Measurements from ENCODE around the gene SCUBE1. TPM values are rescaled to one million over a fixed set of nuclear protein-coding genes. Genes with fewer than 3 reads are reported as not detected.

The SCUBE1 gene
- total and polyA plus RNA-seq, 2 donors (not counting 3 experiments of a cell fraction or from before 2014, with no cell fraction given) = 0.07 TPM; not detected in 1

DNA sequence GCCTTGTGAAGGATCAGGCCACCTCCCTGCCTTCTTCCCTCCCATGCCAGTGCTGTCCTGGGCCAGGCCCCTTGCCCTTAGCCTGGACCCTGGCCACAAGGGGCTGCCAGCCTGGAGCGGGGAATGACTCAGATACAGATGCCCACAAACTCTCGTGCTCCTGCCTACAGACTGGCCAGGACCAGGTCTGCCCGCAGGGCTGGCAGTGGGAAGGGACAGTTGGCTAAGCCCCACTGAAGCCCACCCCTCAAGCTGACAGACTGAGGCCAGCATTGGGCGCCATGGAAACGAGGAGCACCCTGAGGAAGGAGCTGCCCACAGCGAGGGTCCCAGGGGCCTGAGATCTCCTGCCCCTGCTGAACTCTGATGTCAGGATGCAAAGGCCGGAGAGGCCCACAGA lies 14.1 kb downstream of the SCUBE1 start:
- Histone ChIP-seq H3K27me3 (ENCODE audit: control insufficient read depth in 2 of 2, insufficient read depth in 2 of 2, low read length in 2 of 2) (no peaks in the 10 kb centered on the region), H3K4me1 (ENCODE audit: control insufficient read depth, extremely low read depth, insufficient read depth, low read length) (no peaks in the 10 kb centered on the region), H3K4me2 (ENCODE audit: insufficient read depth, low read length) (no peak overlapping the region), H3K4me3 (replicated peaks in 1 of 3; ENCODE audit: insufficient read depth in 1 of 3, low read depth in 1 of 3, low read length in 3 of 3) (no peak overlapping the region), H2AFZ (ENCODE audit: low read depth, low read length) (no peak overlapping the region), H3K27ac (ENCODE audit: insufficient read depth, low read depth, low read length) (no peak overlapping the region), H3K9me1 (replicated peaks; ENCODE audit: control insufficient read depth, extremely low read depth, insufficient read depth, low read length) (no peaks in the 10 kb centered on the region), H3K79me2 (ENCODE audit: control insufficient read depth, insufficient read depth, low read length) (no peaks in the 10 kb centered on the region), H3K9ac (replicated peaks; ENCODE audit: extremely low read depth, insufficient read depth, low read length) (no peak overlapping the region), H3K9me3 (replicated peaks; ENCODE audit: control insufficient read depth, insufficient read depth, low read length) (no peaks in the 10 kb centered on the region), H3K36me3 (ENCODE audit: control insufficient read depth in 2 of 2, extremely low read depth in 1 of 2, insufficient read depth in 2 of 2, low read length in 2 of 2) (no peaks in the 10 kb centered on the region), H4K20me1 (replicated peaks; ENCODE audit: control insufficient read depth, extremely low read depth, insufficient read depth, low read length) (no peaks in the 10 kb centered on the region)
- intact Hi-C loops (cut with micrococcal nuclease) = no loop called here
- FAIRE-seq (no peak), DNase-seq (ENCODE audit: low read depth, low spot score) (no peak)
- no TSS peak for BruUV-seq (replicated peaks)
- dilution Hi-C loops (cut with MboI; ENCODE audit: extremely low pct_ligation_motif_present, low sequenced_read_pairs) = no loop called here
- ChIA-PET CTCF (no interaction called here), POLR2A (no interaction called here)
- no peak for TF ChIP-seq JUN (IDR thresholded peaks at IDR 0.05; ENCODE audit: borderline replicate concordance, insufficient read depth, insufficient read length, low read depth)
- TF ChIP-seq EZH2 (IDR thresholded peaks at IDR 0.05; ENCODE audit: borderline replicate concordance, low read depth, low read length, severe bottlenecking) = no peak
- no peak for TF ChIP-seq POLR2A (IDR thresholded peaks at IDR 0.05; ENCODE audit: low read depth, low read length)
- TF ChIP-seq, protein P1, sequence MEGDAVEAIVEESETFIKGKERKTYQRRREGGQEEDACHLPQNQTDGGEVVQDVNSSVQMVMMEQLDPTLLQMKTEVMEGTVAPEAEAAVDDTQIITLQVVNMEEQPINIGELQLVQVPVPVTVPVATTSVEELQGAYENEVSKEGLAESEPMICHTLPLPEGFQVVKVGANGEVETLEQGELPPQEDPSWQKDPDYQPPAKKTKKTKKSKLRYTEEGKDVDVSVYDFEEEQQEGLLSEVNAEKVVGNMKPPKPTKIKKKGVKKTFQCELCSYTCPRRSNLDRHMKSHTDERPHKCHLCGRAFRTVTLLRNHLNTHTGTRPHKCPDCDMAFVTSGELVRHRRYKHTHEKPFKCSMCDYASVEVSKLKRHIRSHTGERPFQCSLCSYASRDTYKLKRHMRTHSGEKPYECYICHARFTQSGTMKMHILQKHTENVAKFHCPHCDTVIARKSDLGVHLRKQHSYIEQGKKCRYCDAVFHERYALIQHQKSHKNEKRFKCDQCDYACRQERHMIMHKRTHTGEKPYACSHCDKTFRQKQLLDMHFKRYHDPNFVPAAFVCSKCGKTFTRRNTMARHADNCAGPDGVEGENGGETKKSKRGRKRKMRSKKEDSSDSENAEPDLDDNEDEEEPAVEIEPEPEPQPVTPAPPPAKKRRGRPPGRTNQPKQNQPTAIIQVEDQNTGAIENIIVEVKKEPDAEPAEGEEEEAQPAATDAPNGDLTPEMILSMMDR (IDR thresholded peaks at IDR 0.05; ENCODE audit: extremely low read depth in 1 of 2, insufficient read depth in 1 of 2, low read depth in 1 of 2, low read length in 2 of 2) = no peak
- TF ChIP-seq, protein P2, sequence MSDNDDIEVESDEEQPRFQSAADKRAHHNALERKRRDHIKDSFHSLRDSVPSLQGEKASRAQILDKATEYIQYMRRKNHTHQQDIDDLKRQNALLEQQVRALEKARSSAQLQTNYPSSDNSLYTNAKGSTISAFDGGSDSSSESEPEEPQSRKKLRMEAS (IDR thresholded peaks at IDR 0.05; ENCODE audit: insufficient read depth, insufficient read length) = no peak
- TF ChIP-seq POLR2AphosphoS5 (IDR thresholded peaks at IDR 0.05; ENCODE audit: insufficient read depth, low read depth, low read length) = no peak

DNA sequence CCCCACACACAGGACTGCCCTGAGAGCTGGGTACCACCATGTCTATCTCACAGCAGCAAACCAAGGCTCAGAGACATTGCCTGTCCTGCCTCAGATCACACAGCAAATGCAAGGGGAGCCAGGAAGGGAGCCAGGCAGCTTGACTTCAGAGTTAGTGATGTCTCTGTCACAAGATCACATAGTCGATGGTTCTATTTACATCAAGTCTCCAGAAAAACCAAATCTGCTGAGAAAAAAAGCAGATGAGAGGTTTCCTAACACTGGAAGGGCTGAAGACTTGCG lies 16.1 kb downstream of the SCUBE1 start:
- Histone ChIP-seq H3K79me2 (ENCODE audit: control insufficient read depth, insufficient read depth, low read length) (no peaks in the 10 kb centered on the region), H2AFZ (ENCODE audit: low read depth, low read length) (no peak overlapping the region), H3K27me3 (ENCODE audit: control insufficient read depth in 2 of 2, insufficient read depth in 2 of 2, low read length in 2 of 2) (peaks cover 0 to 2% of the 10 kb centered on the region in 2 experiments), H3K9me1 (replicated peaks; ENCODE audit: control insufficient read depth, extremely low read depth, insufficient read depth, low read length) (no peaks in the 10 kb centered on the region), H3K9ac (replicated peaks; ENCODE audit: extremely low read depth, insufficient read depth, low read length) (no peak overlapping the region), H3K27ac (ENCODE audit: insufficient read depth, low read depth, low read length) (no peak overlapping the region), H3K4me2 (ENCODE audit: insufficient read depth, low read length) (no peak overlapping the region), H3K4me3 (replicated peaks in 1 of 3; ENCODE audit: insufficient read depth in 1 of 3, low read depth in 1 of 3, low read length in 3 of 3) (no peak overlapping the region), H4K20me1 (replicated peaks; ENCODE audit: control insufficient read depth, extremely low read depth, insufficient read depth, low read length) (no peaks in the 10 kb centered on the region), H3K36me3 (ENCODE audit: control insufficient read depth in 2 of 2, extremely low read depth in 1 of 2, insufficient read depth in 2 of 2, low read length in 2 of 2) (no peaks in the 10 kb centered on the region), H3K9me3 (replicated peaks; ENCODE audit: control insufficient read depth, insufficient read depth, low read length) (no peaks in the 10 kb centered on the region), H3K4me1 (ENCODE audit: control insufficient read depth, extremely low read depth, insufficient read depth, low read length) (no peaks in the 10 kb centered on the region)
- BruUV-seq (replicated peaks) = no TSS peak
- FAIRE-seq (no peak), DNase-seq (ENCODE audit: low read depth, low spot score) (no peak)
- intact Hi-C loops (cut with micrococcal nuclease) = no loop called here
- ChIA-PET CTCF (interaction anchor here (2.1 kb wide), 1 partner anchor 54 kb away, joined by 7 read pairs; no protein-coding TSS in a partner anchor), POLR2A (no interaction called here)
- dilution Hi-C loops (cut with MboI; ENCODE audit: extremely low pct_ligation_motif_present, low sequenced_read_pairs) = no loop called here
- TF ChIP-seq POLR2AphosphoS5 (IDR thresholded peaks at IDR 0.05; ENCODE audit: insufficient read depth, low read depth, low read length) = no peak
- no peak for TF ChIP-seq GATA2 (IDR thresholded peaks at IDR 0.05; ENCODE audit: insufficient read depth, insufficient read length, low read depth, low read length)
- TF ChIP-seq MYC (IDR thresholded peaks at IDR 0.05; ENCODE audit: low read depth, low read length) = no peak
- no peak for TF ChIP-seq EZH2 (IDR thresholded peaks at IDR 0.05; ENCODE audit: borderline replicate concordance, low read depth, low read length, severe bottlenecking)

All from endothelial cell of umbilical vein (primary cell).